Hepatocyte (in vitro differentiated cells): ENCODE data around the gene WDR73. TPM values are rescaled to one million over a fixed set of nuclear protein-coding genes. Genes with fewer than 3 reads are reported as not detected.

Source experiments
- DNase-seq: peaks from one replicate; pipeline ENCODE4 v3.0.0-alpha.2; 2016; ENCODE audit warnings: low spot score
- H2AFZ ChIP-seq: fragments of 200-600 bp; sonication (generic); 2 replicates; pipeline ENCODE4 v1.6.0; 2016; ENCODE audit warnings: antibody characterized with exemption, mild to moderate bottlenecking
- H3K27ac ChIP-seq: fragments of 200-600 bp; sonication (generic); 2 replicates; pipeline ENCODE4 v1.5.1; 2016; ENCODE audit warnings: mild to moderate bottlenecking
- H3K27me3 ChIP-seq: fragments of 200-600 bp; sonication (generic); 2 replicates; pipeline ENCODE4 v1.6.1; 2016
- H3K36me3 ChIP-seq: fragments of 200-600 bp; sonication (generic); replicated peaks from 2 replicates; pipeline ENCODE4 v1.5.1; 2016; ENCODE audit warnings: low read depth; ENCODE audit not compliant: insufficient read depth
- H3K4me1 ChIP-seq: fragments of 200-600 bp; sonication (generic); 2 replicates; pipeline ENCODE4 v1.5.1; 2016; ENCODE audit warnings: mild to moderate bottlenecking, moderate library complexity; ENCODE audit not compliant: insufficient read depth
- H3K4me2 ChIP-seq: fragments of 200-600 bp; sonication (generic); 2 replicates; pipeline ENCODE4 v1.6.0; 2016
- H3K4me3 ChIP-seq: fragments of 200-600 bp; sonication (generic); 2 replicates; pipeline ENCODE4 v1.5.1; 2016; ENCODE audit warnings: mild to moderate bottlenecking
- H3K79me2 ChIP-seq: fragments of 200-600 bp; sonication (generic); 2 replicates; pipeline ENCODE4 v1.6.0; 2017; ENCODE audit warnings: mild to moderate bottlenecking
- H3K9me2 ChIP-seq: fragments of 200-600 bp; sonication (generic); replicated peaks from 2 replicates; pipeline ENCODE4 v1.6.0; 2017; ENCODE audit warnings: mild to moderate bottlenecking; ENCODE audit not compliant: insufficient read depth
- H3K9me3 ChIP-seq: fragments of 200-600 bp; sonication (generic); 2 replicates; pipeline ENCODE4 v1.5.1; 2016; ENCODE audit warnings: low read depth, mild to moderate bottlenecking
- H4K20me1 ChIP-seq: fragments of 200-600 bp; sonication (generic); 2 replicates; pipeline ENCODE4 v1.6.0; 2016; ENCODE audit warnings: mild to moderate bottlenecking; ENCODE audit not compliant: insufficient read depth, poor library complexity, severe bottlenecking
- CTCF ChIP-seq: fragments of 200-600 bp; sonication (generic); IDR thresholded peaks from 2 replicates; pipeline ENCODE4 v1.5.1; 2016; ENCODE audit warnings: antibody characterized with exemption, mild to moderate bottlenecking; ENCODE audit not compliant: poor library complexity
- EZH2 ChIP-seq: fragments of 200-600 bp; sonication (generic); IDR thresholded peaks from 2 replicates; pipeline ENCODE4 v1.6.1; 2016; ENCODE audit warnings: antibody characterized with exemption, mild to moderate bottlenecking, borderline replicate concordance
- EZH2phosphoT487 ChIP-seq: fragments of 200-600 bp; sonication (generic); IDR thresholded peaks from one replicate; pipeline ENCODE4 v1.6.1; 2018; ENCODE audit warnings: antibody characterized with exemption, mild to moderate bottlenecking, low read depth, moderate library complexity; ENCODE audit not compliant: unreplicated experiment, severe bottlenecking
- WGBS: methylation state at CpG from one replicate; pipeline ENCODE4 v1.1.6; 2016; ENCODE audit warnings: low lambda C conversion rate; ENCODE audit errors: missing lambda C conversion rate; 5-methylcytosine and 5-hydroxymethylcytosine counted together
- polyA plus RNA-seq: library from polyadenylated mRNA; unstranded; fragments of >200 nt; fragmentation: Nextera tagmentation; extraction: Ambion mirVana; gene quantifications from 2 replicates; pipeline ENCODE4 v1.2.1, GENCODE V29; 2016
- total RNA-seq: library from RNA; depleted of rRNA; stranded (reverse); fragments of >200 nt; gene quantifications from 2 replicates; pipeline ENCODE4 v1.2.3, GENCODE V29; 2014

Gene WDR73
- total and polyA plus RNA-seq, 2 experiments from 2014 or later = 30.3 to 31.4 TPM

GRCh38 chr15:84681831-84682230 lies 27.7 kb upstream of the WDR73 start:
- no peak overlapping the region for H3K4me3 ChIP-seq
- no peaks in the 10 kb centered on the region for H3K27me3 ChIP-seq
- H2AFZ ChIP-seq = no peak overlapping the region
- no peaks in the 10 kb centered on the region for H3K9me2 ChIP-seq
- no peaks in the 10 kb centered on the region for H3K4me1 ChIP-seq
- H3K4me2 ChIP-seq = no peak overlapping the region
- no peak overlapping the region for H3K27ac ChIP-seq
- TF ChIP-seq EZH2phosphoT487 = no peak
- TF ChIP-seq EZH2 = no peak
- TF ChIP-seq CTCF = no peak
- peaks cover 15% of the 10 kb centered on the region for H3K79me2 ChIP-seq
- no peaks in the 10 kb centered on the region for H3K36me3 ChIP-seq
- 87% methylated on average over 3 of the region's 3 CpGs for WGBS
- H4K20me1 ChIP-seq = no peaks in the 10 kb centered on the region
- no peaks in the 10 kb centered on the region for H3K9me3 ChIP-seq
- DNase-seq = no peak

GRCh38 chr15:84671211-84671610 lies 17.1 kb upstream of the WDR73 start:
- Histone ChIP-seq H3K4me1 (peaks cover 8% of the 10 kb centered on the region), H3K4me3 (no peak overlapping the region), H3K4me2 (no peak overlapping the region), H4K20me1 (no peaks in the 10 kb centered on the region), H2AFZ (no peak overlapping the region), H3K79me2 (peaks cover 4% of the 10 kb centered on the region), H3K9me2 (no peaks in the 10 kb centered on the region), H3K27ac (peak overlapping the region; percentile 8), H3K36me3 (no peaks in the 10 kb centered on the region), H3K9me3 (no peaks in the 10 kb centered on the region), H3K27me3 (no peaks in the 10 kb centered on the region)
- DNase-seq = no peak
- TF ChIP-seq CTCF = no peak
- no peak for TF ChIP-seq EZH2phosphoT487
- no peak for TF ChIP-seq EZH2

GRCh38 chr15:84669726-84670125 lies 15.6 kb upstream of the WDR73 start:
- H3K36me3 ChIP-seq = no peaks in the 10 kb centered on the region
- TF ChIP-seq CTCF = no peak
- WGBS = 95% methylated on average over 8 of the region's 8 CpGs
- peaks cover 8% of the 10 kb centered on the region for H3K4me1 ChIP-seq
- H4K20me1 ChIP-seq = no peaks in the 10 kb centered on the region
- no peak overlapping the region for H2AFZ ChIP-seq
- DNase-seq = no peak
- H3K27ac ChIP-seq = no peak overlapping the region
- no peaks in the 10 kb centered on the region for H3K9me2 ChIP-seq
- peaks cover 4% of the 10 kb centered on the region for H3K79me2 ChIP-seq
- no peaks in the 10 kb centered on the region for H3K9me3 ChIP-seq
- H3K27me3 ChIP-seq = no peaks in the 10 kb centered on the region
- H3K4me2 ChIP-seq = no peak overlapping the region
- no peak overlapping the region for H3K4me3 ChIP-seq

GRCh38 chr15:84668221-84668982 lies 14.3 kb upstream of the WDR73 start:
- no peaks in the 10 kb centered on the region for H3K9me3 ChIP-seq
- 98% methylated on average over 3 of the region's 3 CpGs for WGBS
- H3K4me1 ChIP-seq = peaks cover 8% of the 10 kb centered on the region
- no peak overlapping the region for H3K4me2 ChIP-seq
- no peaks in the 10 kb centered on the region for H3K36me3 ChIP-seq
- H4K20me1 ChIP-seq = no peaks in the 10 kb centered on the region
- no peak for DNase-seq
- H3K79me2 ChIP-seq = no peaks in the 10 kb centered on the region
- no peak overlapping the region for H3K4me3 ChIP-seq
- no peaks in the 10 kb centered on the region for H3K27me3 ChIP-seq
- TF ChIP-seq EZH2 (no peak), CTCF (no peak), EZH2phosphoT487 (no peak)
- no peak overlapping the region for H2AFZ ChIP-seq
- no peak overlapping the region for H3K27ac ChIP-seq
- no peaks in the 10 kb centered on the region for H3K9me2 ChIP-seq
